Suprapubic skin (tissue), 4 donors: ENCODE data around the gene STXBP1. TPM values are rescaled to one million over a fixed set of nuclear protein-coding genes. Genes with fewer than 3 reads are reported as not detected.

ENCODE experiments used
- DNase-seq, 2 donors: peaks; one replicate each; pipeline ENCODE4 v3.0.0-alpha.2; 2019; ENCODE audit warnings: low spot score in 2 of 2
- H3K27ac ChIP-seq: fragments of 200-600 bp; sonication (generic); one replicate; pipeline ENCODE4 v1.5.1; 2019
- H3K27me3 ChIP-seq: fragments of 200-600 bp; sonication (generic); one replicate; pipeline ENCODE4 v1.5.1; 2019
- H3K36me3 ChIP-seq: fragments of 200-600 bp; sonication (generic); one replicate; pipeline ENCODE4 v1.5.1; 2019
- H3K4me1 ChIP-seq: fragments of 200-600 bp; sonication (generic); one replicate; pipeline ENCODE4 v1.5.1; 2019
- H3K4me3 ChIP-seq: fragments of 200-600 bp; sonication (generic); one replicate; pipeline ENCODE4 v1.5.1; 2019; ENCODE audit warnings: mild to moderate bottlenecking
- H3K9me3 ChIP-seq: fragments of 200-600 bp; sonication (generic); one replicate; pipeline ENCODE4 v1.5.1; 2019
- CTCF ChIP-seq, 2 donors: fragments of 200-600 bp in 1 of 2; fragments of 450-650 bp in 1 of 2; sonication (generic) in 1 of 2; IDR thresholded peaks; one replicate each; pipeline ENCODE4 v1.5.1; 2016 to 2019; ENCODE audit warnings: antibody characterized with exemption in 2 of 2, mild to moderate bottlenecking in 1 of 2, moderate library complexity in 1 of 2
- EP300 ChIP-seq: sonication (generic); formaldehyde crosslinking; IDR thresholded peaks from one replicate; pipeline ENCODE4 v1.6.1; 2017; ENCODE audit warnings: antibody characterized with exemption
- POLR2A ChIP-seq, 2 donors: fragments of 450-650 bp; IDR thresholded peaks; one replicate each; pipeline ENCODE4 v1.6.1; 2017; ENCODE audit warnings: antibody characterized with exemption in 2 of 2, mild to moderate bottlenecking in 2 of 2, moderate library complexity in 2 of 2
- POLR2AphosphoS5 ChIP-seq, 3 donors: sonication (generic); formaldehyde crosslinking; IDR thresholded peaks; one replicate each; pipeline ENCODE4 v1.6.1; 2017; ENCODE audit warnings: antibody characterized with exemption in 3 of 3
- WGBS: methylation state at CpG from one replicate; pipeline ENCODE4 v1.1.5; 2018; 5-methylcytosine and 5-hydroxymethylcytosine counted together
- total RNA-seq, 4 donors: library from RNA; depleted of rRNA; stranded (reverse); fragments of >200 nt; gene quantifications; one replicate each; pipeline ENCODE4 v1.1.0, GENCODE V29; 2016

Gene STXBP1
- total RNA-seq, 4 donors from 2014 or later: 18.4 to 28.2 (median 24.5) TPM

DNA sequence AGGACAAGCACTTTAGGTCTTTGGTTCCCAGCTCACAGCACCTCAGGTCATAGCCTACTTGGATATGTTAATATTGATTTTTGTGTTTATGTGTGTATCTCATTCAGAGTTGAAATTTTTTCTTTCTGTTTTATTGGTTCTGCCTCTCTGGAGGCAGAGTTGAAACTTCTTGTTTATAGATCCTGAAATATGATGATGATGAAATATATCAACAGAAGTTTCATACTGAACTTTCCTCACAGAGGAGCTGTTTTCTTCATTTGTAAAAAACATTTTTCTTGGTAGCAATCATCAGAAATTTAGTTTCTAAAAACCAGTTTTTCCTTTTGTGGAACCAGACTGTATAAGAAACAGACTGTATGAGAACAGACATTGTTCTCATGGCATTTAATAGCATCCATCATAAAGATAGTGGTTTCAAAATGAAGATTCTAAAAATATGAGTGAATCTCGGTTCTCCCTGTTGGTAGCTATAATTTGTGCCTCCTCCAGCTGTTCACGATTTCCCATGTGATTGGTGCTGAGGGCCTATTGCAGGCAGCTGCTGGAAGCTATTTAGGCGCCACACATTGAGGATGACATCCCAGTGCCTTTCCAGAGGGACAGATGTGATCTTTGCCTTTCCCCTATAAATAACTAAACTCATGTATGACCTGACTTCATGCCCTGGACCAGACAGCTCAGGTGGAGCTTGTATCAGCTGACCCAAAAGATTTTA is 55.2 kb downstream of the STXBP1 start:
- DNase-seq: no peak
- peaks cover 53% of the 10 kb centered on the region for H3K36me3 ChIP-seq
- H3K27ac ChIP-seq: no peak overlapping the region

DNA sequence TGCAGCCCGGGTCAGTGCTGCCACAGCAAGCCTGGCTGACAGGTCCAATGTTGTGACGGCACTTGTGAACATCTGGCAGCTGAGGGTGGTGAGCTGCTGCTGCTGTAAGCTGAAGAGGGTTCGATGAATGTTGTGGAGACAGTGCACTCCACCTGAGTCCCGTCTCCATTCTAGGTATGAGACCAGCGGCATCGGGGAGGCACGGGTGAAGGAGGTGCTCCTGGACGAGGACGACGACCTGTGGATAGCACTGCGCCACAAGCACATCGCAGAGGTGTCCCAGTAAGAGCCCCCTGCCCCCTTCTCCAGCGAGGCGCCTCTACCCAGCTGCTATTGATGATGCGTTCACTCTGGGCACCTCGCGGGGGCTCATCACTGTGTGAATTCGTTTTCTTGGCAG is 55.8 kb downstream of the STXBP1 start:
- H3K9me3 ChIP-seq: no peaks in the 10 kb centered on the region
- DNase-seq: no peak
- 96% methylated on average over 9 of the region's 18 CpGs for WGBS
- peaks cover 51% of the 10 kb centered on the region for H3K36me3 ChIP-seq
- peaks cover 5% of the 10 kb centered on the region for H3K4me1 ChIP-seq
- no peak overlapping the region for H3K4me3 ChIP-seq
- H3K27me3 ChIP-seq: no peaks in the 10 kb centered on the region
- no peak for TF ChIP-seq POLR2A (IDR thresholded peaks at IDR 0.05)
- TF ChIP-seq EP300: no peak
- TF ChIP-seq CTCF (IDR thresholded peaks at IDR 0.05): no peak
- TF ChIP-seq POLR2AphosphoS5 (IDR thresholded peaks at IDR 0.05): no peak
- H3K27ac ChIP-seq: no peak overlapping the region

More for the DNA sequence above, 55.2 kb downstream of the STXBP1 start:
- H3K4me3 ChIP-seq: no peak overlapping the region
- H3K9me3 ChIP-seq: no peaks in the 10 kb centered on the region
- TF ChIP-seq CTCF (IDR thresholded peaks at IDR 0.05) (no peak), POLR2AphosphoS5 (IDR thresholded peaks at IDR 0.05) (no peak)
- H3K27me3 ChIP-seq: no peaks in the 10 kb centered on the region
- peaks cover 5% of the 10 kb centered on the region for H3K4me1 ChIP-seq
- 64% methylated on average over 3 of the region's 3 CpGs for WGBS

DNA sequence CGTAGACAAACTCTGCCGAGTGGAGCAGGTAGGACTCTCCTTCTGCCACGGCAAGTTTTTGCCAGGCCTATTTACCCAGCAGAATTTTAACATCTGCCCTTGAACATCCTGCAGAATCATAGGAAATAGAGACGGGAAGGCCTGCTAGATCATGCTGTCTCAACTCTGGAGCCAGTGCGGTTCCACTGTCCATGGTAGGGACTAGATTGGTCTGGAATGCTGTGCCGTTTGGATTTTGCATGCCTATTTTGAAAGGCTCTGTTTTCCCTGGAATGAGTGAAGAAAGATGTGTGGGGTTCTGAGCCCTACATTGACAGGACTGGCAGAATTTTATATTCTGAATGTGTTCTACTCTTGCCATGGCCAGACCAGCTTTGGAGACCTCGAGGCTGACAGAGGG is 61.2 kb downstream of the STXBP1 start:
- no peak for DNase-seq
- 89% methylated on average over 7 of the region's 7 CpGs for WGBS
- Histone ChIP-seq H3K36me3 (peaks cover 59% of the 10 kb centered on the region), H3K27me3 (no peaks in the 10 kb centered on the region), H3K27ac (no peak overlapping the region), H3K4me3 (no peak overlapping the region), H3K9me3 (no peaks in the 10 kb centered on the region), H3K4me1 (no peaks in the 10 kb centered on the region)
- TF ChIP-seq POLR2AphosphoS5 (IDR thresholded peaks at IDR 0.05) (no peak), EP300 (no peak), CTCF (IDR thresholded peaks at IDR 0.05) (no peak), POLR2A (IDR thresholded peaks at IDR 0.05) (no peak)

DNA sequence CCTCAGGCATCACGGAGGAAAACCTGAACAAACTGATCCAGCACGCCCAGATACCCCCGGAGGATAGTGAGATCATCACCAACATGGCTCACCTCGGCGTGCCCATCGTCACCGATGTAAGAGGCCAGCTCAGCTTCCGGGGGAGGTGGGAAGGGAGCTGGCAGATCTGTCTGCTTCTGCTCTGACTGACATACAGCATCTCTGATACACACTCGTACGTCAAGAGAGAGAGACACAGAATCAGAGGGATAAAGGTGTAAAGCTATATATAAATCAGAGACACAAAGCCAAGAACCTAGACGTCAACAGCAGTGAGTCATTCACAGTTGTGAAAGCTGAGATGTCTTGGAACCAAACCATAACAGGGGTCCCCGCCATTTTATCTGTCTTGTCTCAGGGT is 64.6 kb downstream of the STXBP1 start:
- Histone ChIP-seq H3K9me3 (no peaks in the 10 kb centered on the region), H3K4me3 (no peak overlapping the region), H3K27ac (no peak overlapping the region), H3K36me3 (peaks cover 74% of the 10 kb centered on the region), H3K27me3 (no peaks in the 10 kb centered on the region), H3K4me1 (no peaks in the 10 kb centered on the region)
- DNase-seq: no peak
- WGBS: 84% methylated on average over 12 of the region's 12 CpGs
- TF ChIP-seq EP300 (no peak), POLR2AphosphoS5 (IDR thresholded peaks at IDR 0.05) (no peak), CTCF (IDR thresholded peaks at IDR 0.05) (no peak), POLR2A (IDR thresholded peaks at IDR 0.05) (no peak)

- H3K4me3 ChIP-seq: no peak overlapping the region
- H3K9me3 ChIP-seq: no peaks in the 10 kb centered on the region
- H3K27me3 ChIP-seq: no peaks in the 10 kb centered on the region
- H3K36me3 ChIP-seq: peaks cover 79% of the 10 kb centered on the region
- H3K27ac ChIP-seq: no peak overlapping the region
- no peaks in the 10 kb centered on the region for H3K4me1 ChIP-seq
- TF ChIP-seq POLR2A (IDR thresholded peaks at IDR 0.05) (no peak), POLR2AphosphoS5 (IDR thresholded peaks at IDR 0.05) (no peak), CTCF (IDR thresholded peaks at IDR 0.05) (no peak), EP300 (no peak)
- 83% methylated on average over 2 of the region's 2 CpGs for WGBS
- no peak for DNase-seq
These were observed 67.4 kb downstream of the STXBP1 start for GRCh38 chr9:127679506-127679905.
